PC-9 (cell line): ENCODE measurements around the gene PDE11A.

Source experiments
- CTCF ChIP-seq: fragments of 200-600 bp; sonication (generic); conservative IDR thresholded peaks from 2 replicates; pipeline ENCODE4 v1.6.1; 2017; ENCODE audit warnings: mixed run types, antibody characterized with exemption, mild to moderate bottlenecking, moderate library complexity
- EZH2 ChIP-seq: fragments of 200-600 bp; sonication (generic); IDR thresholded peaks from 2 replicates; pipeline ENCODE4 v1.8.0; 2017; ENCODE audit warnings: antibody characterized with exemption, low read depth

GRCh38 chr2:177842243-177842642, 230.3 kb downstream of the PDE11A start:
- no peak for TF ChIP-seq CTCF
- no peak for TF ChIP-seq EZH2
